ENCODE data around the gene ELOVL2.

Gene ELOVL2

GRCh38 chr6:10979603-10980002 is 64.5 kb downstream of the ELOVL2 start:
- no peak for DNase-seq (ENCODE audit: low read depth in 2 of 2)

GRCh38 chr6:10977231-10977968 is 66.7 kb downstream of the ELOVL2 start:
- DNase-seq (ENCODE audit: low read depth in 2 of 2) = no peak

DNA sequence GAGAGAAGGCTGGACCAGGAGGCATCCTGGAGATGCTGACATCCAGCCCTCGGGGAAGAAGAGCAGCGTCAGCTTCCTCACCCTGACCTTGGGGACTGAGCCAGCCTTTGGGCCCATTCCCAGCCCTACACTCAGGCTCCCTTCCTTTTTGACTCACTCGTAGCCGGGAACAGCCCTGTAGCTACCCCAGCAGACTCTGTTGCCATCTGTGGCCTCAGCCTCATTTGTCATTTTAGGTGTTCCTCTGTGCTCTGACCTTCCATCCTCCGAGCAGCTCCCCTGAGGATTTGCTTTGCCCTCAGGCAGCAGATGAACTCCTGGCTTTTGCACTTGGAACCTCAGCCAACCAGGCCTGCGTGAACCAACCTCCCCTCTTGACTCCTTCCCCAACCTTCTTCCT is 67.5 kb downstream of the ELOVL2 start:
- DNase-seq (ENCODE audit: low read depth in 2 of 2) = no peak

DNA sequence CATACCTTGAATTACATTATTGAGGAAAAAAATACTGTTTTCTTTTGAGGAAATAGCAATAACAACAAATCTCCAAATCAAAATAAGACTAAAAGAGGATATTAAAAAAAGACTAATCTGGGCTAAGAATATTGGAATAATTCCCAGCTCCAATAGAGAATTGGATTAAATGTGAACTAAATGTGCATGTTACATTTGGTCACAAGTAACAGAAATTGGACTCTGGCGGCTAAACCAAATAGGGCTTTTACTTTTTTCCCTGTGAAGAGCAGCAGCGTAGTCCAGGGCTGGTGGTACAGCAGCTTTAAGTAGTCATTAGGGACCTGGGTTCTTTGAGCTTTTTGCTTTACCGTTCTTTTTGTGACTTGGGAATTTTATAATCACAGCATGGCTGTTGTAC is 71.9 kb downstream of the ELOVL2 start:
- DNase-seq (ENCODE audit: low read depth in 2 of 2) = no peak

DNA sequence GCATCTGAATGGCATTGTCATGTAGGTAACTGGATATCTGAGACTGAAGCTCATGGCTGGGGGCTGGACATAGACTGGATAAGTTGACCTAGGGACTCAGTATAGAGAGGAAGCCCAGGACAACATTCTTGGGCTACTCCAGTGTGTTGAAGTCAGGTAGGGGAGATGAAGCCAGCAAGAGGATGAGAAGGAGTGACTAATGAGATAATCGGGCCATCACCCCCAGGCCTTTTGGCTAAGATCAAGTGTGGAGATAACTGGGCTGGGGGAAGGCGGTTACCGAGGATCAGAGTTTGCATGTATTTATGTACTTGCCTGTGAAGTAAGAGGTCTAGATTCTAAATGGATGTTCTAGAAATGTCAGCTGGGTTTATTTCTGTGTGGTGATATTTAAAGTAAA is 73.4 kb downstream of the ELOVL2 start:
- no peak for DNase-seq (ENCODE audit: low read depth in 2 of 2)

GRCh38 chr6:10968776-10969175 is 75.3 kb downstream of the ELOVL2 start:
- no peak for DNase-seq (ENCODE audit: low read depth in 2 of 2)

DNA sequence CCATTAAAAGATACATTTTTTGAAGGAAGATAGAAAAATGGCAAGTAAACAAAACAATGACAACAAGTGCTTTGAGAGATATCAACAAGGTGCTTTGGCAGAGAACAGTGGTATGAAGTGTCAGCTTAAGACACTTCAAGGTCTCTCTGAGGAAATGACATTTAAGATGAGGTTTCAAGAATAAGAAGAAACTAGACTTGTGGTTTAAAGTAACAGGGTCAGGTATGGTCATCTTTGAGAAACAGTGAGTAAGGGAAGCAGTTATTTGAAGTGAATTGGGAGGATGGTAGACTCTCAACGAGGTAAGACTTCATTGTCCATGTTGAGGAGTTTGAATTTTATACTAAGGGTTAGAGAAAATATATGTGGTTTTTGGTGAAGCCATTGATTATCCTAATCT is 79.4 kb downstream of the ELOVL2 start:
- DNase-seq (ENCODE audit: low read depth in 2 of 2) = no peak

- no peak for DNase-seq (ENCODE audit: low read depth in 2 of 2)
Measured at GRCh38 chr6:10963113-10963512, 81.0 kb downstream of the ELOVL2 start.

- DNase-seq (ENCODE audit: low read depth in 2 of 2) = no peak
Measured at GRCh38 chr6:10962673-10963072, 81.4 kb downstream of the ELOVL2 start.

- no peak for DNase-seq (ENCODE audit: low read depth in 2 of 2)
Measured at GRCh38 chr6:10961837-10962236, 82.3 kb downstream of the ELOVL2 start.

DNA sequence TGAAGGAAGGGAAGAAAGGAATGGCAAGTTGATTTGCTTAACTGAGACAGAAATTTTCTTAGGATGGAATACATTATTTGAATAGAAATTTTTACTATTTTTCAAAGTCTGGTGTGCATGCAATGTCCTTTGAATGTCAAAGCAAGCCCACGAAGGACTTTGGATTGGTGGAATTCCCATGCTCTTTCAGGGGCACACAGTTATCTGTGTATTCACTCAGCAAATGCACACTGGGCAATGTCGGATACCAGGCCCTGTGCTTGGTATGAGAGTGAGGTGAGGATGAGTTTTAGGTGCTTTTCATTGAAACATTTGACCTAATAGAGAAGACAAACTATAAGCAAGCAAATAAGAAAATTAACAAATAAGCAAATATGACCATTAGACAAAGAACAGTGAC is 83.9 kb downstream of the ELOVL2 start:
- no peak for DNase-seq (ENCODE audit: low read depth in 2 of 2)

DNA sequence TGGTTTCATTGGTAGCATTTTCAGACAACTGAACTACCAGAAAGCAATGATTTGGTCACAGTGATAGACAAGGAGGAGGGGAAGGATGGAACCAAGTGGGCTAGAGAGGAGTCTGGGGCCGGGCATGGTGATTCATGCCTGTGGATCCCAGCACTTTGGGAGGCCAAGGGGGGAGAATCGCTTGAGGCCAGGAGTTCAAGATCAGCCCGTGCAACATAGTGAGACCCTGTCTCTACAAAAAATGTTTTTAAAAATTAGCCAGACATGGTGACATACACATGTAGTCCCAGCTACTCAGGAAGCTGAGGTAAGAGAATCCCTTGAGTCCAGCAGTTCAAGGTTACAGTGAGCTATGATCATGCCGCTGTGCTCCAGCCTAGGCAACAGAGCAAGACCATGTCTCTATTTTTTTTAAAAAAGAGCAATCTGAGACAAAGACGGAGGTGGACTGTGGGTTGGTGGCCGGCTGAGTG is 86.7 kb downstream of the ELOVL2 start:
- no peak for DNase-seq (ENCODE audit: low read depth in 2 of 2)

- no peak for DNase-seq (ENCODE audit: low read depth in 2 of 2)
Measured at GRCh38 chr6:10956776-10957175, 87.3 kb downstream of the ELOVL2 start.

DNA sequence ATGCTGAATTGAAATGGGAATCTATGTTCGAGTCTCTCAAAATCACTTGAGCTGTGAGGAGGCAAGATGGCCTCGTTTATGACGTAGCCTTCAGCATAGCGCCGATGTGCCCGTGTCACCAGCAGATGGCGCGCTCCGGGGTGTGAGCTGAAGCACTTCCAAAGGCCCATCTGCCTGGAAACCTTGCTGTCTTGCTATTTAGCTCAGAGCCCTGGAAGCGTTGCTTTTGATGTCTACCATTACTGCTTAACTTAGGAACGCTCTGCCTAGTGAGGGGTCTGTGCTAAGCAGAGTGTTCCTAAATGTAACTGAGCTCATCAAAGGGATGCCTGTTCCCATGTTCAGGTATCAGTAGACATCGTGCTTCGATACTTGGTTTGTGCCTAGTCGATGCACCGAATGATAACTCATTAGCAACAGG is 89.5 kb downstream of the ELOVL2 start:
- DNase-seq (ENCODE audit: low read depth in 2 of 2) = peak; percentile 64 to 78

DNA sequence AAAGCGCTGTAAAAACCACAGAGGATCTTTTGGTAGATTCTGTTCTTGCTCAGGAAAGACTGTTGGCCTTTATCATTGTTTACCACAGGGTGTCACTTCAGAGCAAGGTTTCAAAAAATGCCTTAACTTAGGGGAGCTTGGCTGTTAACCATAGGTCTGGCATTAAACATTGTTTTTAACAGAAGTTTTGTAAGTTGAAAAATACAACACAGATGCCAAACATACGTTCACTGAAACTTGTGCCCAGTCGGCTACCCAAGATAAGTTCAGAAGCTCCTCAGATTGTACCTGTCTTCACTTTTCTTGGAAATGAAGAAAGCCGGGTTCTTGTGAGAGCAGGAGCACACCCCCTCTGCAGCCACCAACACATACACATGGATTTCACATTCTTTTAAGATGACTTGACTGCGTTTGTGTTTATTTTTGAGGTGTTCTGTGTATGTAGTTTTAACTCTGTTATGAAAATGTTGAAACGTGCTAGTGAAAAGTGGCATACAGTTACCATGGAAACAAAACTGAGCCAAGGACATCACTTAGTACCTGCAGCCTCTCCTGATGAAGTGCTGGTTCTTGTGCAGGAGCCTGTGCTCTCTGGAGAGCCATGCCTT is 92.3 kb downstream of the ELOVL2 start:
- no peak for DNase-seq (ENCODE audit: low read depth in 2 of 2)

DNA sequence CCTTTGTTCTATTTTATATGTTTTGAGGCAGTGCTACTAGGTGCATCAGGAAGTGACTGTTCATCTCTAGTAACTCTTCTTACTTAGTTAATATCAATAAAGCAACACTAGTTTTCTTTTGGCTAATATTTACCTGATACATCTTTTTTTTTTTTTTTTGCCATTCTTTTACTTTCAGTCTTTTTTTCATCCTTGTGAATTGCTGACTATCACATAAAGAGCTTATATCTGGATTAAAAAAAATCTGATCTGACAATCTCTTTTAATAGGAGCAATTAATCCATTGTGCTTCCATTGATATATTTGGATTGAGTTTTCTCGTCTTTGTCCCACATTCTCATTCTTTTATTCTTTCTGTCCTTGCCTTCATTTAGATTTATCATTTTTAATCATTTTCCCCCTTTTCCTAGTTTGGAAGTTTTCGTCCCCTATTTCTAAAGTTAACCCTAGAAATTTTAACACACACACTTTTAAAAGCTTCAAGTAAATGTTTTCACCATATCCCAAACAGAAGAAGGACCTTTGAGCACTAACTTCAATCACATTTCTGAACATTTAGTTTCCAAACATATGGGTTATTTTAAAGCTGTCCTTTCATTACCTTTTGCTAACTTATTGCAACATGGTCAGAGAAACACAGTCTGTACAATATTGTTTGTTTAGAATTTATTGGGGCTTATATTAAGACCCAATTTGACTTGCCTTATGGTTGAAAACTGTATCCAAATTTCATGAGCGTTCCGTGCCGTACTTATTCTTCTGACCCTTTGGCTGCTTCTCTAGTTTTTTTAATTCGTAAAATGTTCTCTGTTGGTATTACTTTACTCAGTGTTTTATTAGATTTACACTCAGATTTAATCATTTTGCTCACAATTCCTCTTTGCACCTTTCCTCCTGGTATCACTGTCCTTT is 94.3 kb downstream of the ELOVL2 start:
- DNase-seq (ENCODE audit: low read depth in 2 of 2) = no peak

- no peak for DNase-seq (ENCODE audit: low read depth in 2 of 2)
Measured at GRCh38 chr6:10947966-10948365, 96.1 kb downstream of the ELOVL2 start.

- DNase-seq (ENCODE audit: low read depth in 2 of 2) = no peak
Measured at GRCh38 chr6:10945845-10946244, 98.3 kb downstream of the ELOVL2 start.

DNA sequence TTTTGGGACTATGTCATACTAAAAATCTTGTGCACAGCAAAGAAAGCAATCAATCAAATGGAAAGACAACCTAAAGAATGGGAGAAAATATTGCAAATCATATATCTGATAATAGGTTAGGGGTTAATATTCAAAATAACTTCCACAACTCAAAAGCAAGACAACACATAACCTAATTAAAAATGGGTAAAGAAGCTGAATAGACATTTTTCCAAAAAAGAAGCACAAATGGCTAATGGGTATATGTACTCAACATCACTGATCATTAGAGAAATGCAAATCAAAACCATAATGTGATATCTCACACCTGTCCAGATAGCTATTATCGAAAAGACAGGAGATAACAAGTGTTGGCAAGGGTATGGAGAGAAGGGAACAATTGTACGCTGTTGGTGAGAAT is 104.3 kb downstream of the ELOVL2 start:
- DNase-seq (ENCODE audit: low read depth in 2 of 2) = no peak

DNA sequence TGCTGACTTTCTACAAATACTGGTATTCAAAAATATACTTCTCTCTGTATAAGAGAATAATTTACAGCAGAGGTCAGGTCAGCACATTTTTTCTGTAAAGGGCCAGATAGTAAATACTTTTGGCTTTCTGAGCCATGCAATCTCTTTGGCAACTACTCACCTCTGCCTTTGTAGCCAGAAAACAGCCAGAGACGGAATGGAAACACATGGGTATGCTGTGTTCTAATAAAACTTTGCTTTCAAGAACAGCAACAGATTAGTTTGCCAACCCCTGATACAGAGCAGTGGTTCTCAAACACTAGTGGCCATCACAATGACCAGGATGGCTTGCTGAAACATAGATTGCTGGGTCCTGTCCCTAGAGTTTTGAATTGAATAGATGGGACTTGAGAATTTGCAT is 111.0 kb downstream of the ELOVL2 start:
- DNase-seq (ENCODE audit: low read depth in 2 of 2) = no peak

All from stimulated activated CD4-positive, alpha-beta T cell treated with anti-CD3 and anti-CD28 coated beads, Interleukin-4, amount 100 ng/mL, for 48 hours (primary cell).